Smooth muscle cell of the brain vasculature (primary cell): ENCODE measurements around the gene CRACR2B.

ENCODE experiments used
- DNase-seq: peaks from one replicate; pipeline ENCODE4 v3.0.0-alpha.2; 2012; ENCODE audit warnings: low read depth, low spot score

Gene CRACR2B

DNA sequence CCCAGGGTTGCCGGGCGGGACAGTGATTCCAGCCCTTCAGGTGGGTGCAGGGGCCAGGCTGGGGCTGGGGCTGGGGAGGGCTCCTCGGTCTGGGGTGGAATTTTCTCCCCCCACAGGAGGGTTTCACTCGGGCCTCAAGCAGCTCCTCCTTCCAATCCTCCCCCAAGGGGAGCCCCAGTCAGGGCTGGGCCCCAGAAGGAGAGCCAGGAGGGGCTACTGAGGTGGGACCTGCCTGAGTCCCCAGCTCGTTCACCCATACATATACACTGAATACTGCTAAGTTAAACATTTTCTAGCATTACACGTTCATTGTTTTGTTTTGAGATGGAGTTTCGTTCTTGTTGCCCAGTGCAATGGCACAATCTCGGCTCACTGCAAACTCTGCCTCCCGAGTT, 1.5 kb upstream of the CRACR2B start:
- DNase-seq, result no peak

DNA sequence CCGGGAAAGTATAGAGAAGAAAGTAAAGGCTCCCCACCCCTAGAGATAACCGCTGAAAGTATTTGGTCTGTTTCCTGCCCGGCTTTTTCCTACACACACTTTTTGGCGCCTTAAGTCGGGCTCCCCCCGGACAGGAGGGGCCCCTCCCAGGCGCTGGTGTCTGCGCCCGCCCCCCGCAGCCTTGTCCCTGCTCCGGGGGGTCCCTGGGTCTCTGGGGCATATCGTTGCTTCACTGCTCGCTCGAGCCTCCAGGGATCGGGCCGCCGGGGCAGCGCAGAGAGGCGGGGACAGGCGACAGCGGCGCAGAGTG, 928 bp upstream of the CRACR2B start:
- DNase-seq, result no peak

DNA sequence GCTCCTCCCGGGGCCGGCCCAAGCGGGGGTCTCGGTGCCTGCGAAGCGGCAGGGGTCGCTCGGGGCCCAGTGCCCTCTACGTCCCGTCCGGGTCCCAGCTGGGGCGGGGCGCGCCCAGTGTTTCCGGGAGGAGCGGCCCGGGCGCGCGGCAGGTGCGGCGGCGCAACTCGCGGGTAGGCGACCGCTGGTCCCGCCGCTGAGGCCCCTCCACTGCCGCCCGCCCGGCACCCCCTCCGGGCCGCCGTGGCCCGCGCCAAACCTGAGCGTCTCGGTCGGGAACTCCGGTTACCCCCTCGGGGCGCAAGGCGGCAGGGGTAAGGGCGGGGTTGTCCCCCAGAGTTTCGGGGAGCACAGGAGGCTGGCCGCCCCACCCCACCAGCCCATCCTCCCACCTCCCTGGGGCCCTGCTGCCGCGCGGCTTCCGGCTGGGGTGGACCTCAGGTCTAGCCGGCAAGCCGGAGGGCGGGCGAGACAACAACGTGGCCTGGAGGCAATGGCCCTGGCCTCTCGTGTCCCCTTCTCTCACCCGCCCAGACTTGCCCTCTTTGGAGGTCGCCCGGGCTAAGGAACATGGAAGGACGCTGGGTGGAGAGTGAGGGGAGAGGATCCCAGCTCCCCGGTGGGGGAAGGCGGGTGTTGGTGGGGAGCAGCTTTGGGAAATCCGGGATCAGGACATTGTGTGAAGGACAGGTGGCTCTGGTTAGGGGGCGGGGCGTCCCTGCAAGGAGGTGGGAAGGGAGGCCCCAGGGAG, 398 bp upstream of the CRACR2B start:
- DNase-seq, result no peak

DNA sequence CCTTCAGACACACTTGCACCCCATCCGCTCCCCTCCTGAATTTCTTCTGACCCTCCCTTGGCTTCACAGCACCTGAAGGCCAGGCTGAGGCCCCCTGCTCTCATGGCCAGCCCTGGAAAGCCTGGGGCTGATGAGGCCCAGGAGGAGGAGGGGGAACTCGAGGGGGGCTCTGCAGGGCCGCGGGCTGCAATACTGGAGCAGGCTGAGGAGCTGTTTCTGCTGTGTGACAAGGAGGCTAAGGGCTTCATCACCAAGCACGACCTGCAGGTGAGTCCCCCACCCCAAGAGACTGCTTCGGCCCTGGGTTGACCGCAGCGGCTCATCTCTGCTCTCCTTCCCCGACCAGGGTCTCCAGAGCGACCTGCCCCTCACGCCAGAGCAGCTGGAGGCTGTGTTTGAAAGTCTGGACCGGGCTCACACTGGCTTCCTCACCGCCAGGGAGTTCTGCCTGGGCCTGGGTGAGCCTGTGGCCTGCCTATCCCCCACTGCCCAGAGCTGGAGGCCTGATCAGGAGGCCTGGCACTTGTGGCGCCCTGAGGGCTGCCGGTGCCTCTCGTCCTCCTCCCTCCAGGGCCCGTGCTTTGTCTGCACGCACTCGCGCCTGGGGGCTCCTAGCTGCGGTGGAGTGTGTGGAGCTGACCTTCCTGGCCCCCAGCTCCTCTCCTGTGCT, 922 bp downstream of the CRACR2B start:
- no peak for DNase-seq

DNA sequence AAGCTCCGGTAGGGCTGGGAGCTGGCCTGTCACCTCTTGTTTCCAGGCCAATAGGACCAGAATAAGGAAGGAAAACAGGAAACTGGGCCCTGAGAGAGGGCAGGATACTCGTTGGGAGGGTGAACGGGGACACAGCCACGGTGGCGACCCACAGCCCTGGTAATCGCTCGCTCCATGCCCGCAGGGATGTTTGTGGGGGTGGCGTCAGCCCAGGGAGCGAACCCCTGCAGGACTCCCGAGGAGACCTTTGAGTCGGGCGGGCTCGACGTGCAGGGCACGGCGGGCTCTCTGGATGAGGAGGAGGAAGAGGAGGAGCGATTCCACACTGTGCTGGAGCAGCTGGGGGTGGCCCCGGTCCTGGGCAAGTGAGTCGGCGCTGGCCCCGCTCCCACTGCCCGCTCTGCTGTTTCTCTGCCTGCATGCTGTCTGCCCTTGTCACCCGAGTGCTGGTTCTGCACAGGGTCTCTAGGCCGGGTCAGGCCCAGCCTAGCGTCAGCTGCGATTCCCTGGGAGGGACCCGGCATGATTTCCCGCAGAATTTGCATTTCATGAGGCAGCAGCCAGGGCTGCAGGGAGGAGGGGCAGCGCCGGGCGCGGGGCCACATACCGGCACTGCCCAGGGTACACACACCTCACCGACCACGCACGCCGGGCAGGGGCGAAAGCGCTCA, 1.6 kb downstream of the CRACR2B start:
- DNase-seq, result no peak

DNA sequence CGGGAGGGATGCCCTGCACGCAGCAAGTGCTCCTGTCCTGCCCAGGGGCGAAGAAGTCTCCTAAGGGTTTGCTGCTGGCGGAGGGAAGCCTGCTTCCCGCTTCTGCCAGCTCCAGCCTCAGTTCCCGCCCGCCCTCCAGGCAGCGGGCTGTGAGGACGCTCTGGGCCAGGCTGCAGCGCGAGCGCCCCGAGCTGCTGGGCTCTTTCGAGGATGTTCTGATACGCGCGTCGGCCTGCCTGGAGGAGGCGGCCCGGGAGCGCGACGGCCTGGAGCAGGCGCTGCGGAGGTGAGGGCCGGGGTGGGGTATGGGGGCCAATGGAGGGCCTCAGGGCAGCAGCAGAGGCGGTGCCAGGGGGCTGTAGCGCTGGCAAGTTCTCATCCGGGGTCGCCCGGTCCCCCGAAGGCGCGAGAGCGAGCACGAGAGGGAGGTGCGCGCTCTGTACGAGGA, 2.2 kb downstream of the CRACR2B start:
- DNase-seq, result no peak

DNA sequence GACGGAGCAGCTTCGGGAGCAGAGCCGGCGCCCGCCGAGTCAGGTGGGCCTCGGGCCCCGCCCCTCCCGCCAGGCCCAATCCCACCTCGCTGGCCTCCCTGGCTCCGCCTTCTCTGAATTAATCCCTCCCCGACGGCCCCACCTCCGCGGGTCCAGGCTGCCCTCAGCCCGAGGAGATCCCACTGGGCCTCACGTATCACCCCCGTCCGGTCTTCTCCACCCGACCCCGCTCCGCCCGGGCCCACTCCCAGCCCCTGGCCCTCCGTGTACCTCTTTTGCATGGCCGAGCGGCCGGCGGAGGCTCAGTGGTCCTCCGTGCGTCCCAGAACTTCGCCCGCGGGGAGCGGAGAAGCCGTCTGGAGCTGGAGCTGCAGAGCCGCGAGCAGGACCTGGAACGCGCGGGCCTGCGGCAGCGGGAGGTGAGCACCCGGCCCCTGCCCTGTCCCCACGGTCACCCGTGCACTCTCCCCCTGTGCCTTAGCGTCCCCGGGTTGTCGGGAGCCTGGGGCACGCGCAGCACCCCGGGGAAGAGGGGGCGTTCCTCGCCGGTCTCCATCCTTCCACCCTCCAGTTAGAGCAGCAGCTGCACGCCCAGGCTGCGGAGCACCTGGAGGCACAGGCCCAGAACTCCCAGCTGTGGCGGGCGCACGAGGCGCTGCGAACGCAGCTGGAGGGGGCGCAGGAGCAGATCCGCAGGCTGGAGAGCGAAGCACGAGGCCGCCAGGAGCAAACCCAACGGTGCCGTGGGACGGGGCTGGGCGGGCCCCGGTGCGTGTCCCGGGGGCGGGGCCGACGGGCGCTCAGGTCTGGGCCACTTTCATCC, 2.8 kb downstream of the CRACR2B start:
- DNase-seq, result no peak

DNA sequence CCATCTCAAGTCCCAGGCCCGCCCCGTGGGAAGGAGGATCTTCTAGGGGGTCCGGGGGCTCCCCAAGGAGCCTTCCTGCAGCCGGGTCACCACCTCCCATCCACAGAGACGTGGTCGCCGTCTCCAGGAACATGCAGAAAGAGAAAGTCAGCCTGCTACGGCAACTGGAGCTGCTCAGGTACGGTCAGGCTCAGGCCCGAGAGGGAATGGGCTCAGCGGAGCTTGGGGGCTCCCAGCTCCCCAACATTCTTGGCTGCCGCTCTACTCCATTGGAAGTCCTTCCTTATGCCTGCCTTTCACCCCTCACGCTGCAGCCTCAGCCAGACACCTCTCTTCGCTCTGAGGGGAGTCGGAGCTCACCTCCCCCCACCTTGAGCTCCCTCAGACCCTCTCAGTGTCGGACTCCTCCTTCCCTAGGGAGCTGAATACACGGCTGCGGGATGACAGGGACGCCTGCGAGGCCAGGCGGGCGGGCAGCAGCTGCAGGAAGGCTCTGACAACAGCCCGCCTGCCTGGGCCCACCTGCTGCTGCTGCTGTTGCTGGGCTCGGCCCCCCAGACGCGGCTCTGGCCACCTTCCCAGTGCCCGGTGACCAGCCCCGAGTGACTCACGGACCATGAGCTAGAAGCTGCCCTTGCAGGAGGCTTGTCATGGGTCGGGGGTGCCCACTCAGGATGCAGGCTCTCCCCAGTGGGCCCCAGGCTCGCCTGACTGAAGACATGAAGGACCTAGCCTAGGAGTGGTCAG, 3.6 kb downstream of the CRACR2B start:
- DNase-seq, result no peak

DNA sequence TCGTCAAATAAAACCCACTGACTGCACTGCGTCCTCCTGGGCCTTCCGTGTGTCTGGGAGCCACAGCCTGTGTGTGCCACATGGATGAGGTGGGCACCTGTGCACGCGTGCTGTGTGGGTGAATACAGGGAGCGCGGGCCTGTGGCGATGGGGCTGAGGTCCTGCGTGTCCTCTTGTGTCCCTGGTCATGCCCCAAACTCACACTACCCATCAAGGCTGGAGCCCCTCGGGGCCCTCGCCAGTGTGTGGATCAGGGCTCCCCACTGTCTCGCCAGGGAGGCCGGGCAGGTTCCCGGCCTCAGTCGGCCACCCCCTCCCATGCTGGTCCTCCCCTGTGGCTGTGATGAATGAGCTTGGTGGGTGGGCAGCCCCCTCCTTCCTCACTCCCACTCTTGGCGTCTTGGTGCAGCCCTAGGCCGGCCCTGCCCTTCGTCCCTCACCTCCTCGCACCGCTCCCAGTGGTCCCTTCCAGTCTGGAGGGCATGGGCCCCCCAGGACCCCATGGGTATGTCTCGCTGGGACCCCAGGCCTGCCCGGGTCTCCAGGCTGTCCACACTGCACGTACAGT, 4.3 kb downstream of the CRACR2B start:
- DNase-seq, result no peak

DNA sequence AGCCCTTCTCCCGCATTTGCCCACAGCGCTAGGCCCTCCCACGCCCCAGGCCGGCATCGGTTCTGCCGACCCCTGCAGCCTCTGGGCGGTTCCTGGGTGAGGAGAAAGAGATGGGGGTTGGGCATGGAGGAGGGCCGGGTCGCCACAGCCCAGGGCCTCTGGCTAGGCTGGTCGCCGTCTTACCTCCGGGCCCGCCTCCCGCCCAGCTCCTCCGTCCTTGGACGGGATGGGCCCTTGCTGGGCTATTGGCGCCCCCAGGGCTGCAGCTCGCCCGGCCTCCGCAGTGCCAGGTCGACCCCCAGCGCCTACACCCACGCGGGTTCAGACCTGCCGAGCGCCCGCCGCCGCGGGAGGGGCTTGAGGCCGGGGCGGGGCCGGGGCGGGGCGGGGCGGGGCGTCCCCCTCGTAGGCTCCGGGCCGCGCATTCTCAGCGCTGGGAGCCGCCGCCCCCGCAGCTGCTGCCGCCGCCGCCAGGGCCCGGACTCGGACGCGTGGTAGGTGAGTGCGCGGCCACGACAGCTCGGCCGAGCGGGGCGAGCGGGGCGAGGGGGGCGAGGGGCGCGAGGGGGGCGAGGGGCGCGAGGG, 4.9 kb downstream of the CRACR2B start, which contains the start of gene CD151:
CD151 (plus strand) TSS at position 424 of the 585 bp plus-strand sequence. CDS start 3,118 bp downstream, outside the sequence.
- DNase-seq, result no peak

DNA sequence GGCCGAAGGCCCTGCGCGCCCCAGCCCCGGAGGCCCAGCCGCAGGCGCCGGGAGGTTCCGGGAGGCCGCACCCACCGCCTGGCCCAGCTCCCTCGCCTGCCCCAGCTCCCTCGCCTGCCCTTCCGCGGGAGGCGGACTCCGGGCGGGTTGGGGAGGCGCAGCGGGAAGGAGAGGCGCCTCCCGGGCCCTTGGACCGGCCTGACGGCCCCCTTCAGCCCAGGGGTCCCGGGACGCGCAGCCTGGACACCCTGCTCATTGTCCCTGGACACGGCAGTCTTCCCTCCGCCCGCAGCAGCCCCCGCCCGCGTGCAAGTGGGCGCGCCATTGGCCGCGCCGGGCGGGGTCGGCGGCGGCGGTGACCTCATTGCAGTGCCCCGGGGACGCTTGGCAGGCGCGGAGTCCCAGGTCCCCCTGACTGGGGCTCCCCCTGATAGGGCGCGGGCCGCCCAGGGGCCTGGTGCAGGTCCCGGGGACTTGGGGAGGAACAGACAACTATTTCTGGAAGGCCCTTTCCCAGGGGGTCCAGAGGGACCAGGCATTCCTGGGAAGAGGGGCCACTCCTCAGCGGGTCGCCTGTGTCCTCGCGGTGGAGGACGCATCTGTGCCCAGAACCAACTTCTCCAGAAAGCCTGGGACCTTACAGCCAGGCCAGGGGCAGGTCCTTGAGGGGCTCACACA, 5.5 kb downstream of the CRACR2B start:
- DNase-seq, result no peak

DNA sequence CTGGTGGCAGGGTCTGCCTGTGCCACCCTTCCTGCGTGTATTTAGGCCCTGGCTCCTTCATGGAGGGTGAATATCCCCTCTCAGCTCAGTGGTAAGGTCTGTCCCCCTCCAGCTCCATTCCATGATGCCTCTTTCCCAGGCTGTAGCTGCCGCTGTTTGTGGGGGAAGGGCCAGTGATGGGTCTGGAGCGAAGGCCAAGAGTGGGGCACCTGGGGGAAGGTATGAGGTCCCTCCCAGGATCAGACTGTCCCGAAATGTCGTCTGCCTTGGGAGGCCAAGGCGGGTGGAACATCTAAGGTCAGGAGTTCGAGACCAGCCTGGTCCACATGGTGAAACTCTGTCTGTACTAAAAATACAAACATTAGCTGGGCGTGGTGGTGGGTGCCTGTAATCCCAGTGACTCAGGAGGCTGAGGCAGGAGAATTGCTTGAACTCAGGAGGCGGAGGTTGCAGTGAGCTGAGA, 6.2 kb downstream of the CRACR2B start:
- no peak for DNase-seq

DNA sequence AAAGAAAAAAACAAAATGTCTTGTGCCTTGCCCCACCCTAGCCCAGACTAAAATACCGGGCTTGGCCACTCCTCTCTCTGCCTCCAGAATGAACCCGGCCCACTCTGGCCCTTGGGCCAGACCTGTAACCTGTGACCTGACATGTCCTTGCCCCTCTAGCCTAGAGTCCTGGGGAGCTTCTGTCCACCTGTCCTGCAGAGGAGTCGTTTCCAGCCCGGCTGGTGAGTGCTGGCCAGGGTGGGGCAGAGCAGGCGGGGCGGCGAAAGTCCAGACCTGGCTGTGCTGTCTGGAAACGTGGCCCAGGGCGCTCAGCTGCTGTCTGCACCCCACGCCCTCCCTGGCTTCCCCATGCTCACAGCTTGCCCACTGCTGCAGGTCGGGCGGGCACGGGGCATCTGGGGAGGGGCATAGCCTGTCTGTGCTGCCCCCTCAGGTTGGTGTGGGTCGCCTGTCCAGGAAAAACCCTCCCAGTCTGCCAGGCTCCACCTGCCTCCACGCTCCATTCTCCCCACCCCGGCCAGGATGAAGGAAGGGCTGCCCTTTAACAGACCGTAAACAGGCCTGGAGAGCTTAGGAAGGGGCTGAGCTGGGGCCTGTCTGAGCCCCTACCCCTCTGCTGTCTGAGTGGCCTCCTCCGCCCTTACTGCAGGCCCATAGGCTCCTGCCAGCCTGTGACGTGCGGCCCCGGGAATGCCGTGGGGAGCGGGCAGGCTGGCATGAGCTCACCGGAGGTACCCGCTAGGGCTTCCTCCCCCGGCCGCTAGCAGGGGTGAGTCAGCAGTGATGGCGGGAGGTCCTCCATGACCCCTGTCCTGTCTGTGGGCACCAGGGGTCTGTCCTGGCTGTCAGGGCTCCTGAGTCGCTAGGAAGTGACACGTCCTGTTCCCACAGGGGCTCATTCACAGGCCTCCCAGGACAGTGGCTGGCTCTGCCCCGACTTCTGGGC, 6.9 kb downstream of the CRACR2B start:
- DNase-seq, result no peak

DNA sequence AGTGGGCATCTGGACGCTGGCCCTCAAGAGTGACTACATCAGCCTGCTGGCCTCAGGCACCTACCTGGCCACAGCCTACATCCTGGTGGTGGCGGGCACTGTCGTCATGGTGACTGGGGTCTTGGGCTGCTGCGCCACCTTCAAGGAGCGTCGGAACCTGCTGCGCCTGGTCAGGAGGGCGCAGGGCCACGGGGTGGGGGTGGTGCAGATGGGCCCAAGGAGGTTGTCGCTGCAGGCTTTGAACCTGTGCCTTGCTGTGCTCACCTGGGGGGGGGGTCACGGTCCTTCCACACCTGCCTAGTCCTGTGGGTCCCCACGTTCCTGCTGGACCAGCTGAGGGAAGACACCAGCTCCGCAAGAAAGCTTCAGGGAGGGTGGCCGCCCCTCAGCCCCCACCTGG, 8.6 kb downstream of the CRACR2B start:
- DNase-seq, result no peak

DNA sequence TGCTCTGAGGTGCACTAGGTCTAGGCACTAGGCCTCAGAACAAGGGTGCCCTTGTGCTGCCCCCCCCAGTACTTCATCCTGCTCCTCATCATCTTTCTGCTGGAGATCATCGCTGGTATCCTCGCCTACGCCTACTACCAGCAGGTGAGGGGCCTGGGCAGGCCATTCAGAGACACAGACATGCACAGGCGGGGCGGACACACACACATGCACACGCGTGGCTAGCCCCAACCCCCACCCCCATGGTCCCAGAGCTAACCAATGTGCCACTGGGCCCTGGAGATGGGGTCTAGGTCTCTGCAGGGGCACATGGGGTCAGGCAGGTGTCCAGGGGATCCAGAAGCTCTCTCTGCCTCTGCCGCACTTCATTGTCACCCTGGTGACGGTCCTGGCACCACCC, 9.0 kb downstream of the CRACR2B start:
- DNase-seq, result no peak

DNA sequence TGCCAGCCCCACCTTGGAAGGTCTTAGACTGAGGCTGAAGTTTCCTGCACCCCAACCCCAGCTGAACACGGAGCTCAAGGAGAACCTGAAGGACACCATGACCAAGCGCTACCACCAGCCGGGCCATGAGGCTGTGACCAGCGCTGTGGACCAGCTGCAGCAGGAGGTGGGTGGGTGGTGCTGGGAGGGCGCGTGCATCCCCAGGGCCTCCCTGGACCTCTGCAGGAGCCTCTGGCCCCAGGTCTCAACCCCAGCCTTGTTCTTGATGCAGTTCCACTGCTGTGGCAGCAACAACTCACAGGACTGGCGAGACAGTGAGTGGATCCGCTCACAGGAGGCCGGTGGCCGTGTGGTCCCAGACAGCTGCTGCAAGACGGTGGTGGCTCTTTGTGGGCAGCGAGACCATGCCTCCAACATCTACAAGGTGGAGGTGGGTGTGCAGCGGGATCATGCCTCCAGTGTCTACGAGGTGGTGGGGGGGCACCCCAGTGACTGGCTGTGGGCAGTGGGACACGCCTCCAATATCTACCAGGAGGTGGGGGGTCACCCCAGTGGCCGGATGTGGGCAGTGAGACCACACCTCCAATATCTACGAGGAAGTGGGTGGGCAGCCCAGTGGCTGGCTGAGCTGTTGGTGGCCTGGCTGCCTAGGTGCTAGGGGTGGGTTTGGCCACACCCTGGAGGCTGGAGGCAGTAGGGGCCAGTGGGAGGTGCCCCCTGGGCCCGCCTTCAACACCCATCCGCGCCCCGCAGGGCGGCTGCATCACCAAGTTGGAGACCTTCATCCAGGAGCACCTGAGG, 9.7 kb downstream of the CRACR2B start:
- no peak for DNase-seq

DNA sequence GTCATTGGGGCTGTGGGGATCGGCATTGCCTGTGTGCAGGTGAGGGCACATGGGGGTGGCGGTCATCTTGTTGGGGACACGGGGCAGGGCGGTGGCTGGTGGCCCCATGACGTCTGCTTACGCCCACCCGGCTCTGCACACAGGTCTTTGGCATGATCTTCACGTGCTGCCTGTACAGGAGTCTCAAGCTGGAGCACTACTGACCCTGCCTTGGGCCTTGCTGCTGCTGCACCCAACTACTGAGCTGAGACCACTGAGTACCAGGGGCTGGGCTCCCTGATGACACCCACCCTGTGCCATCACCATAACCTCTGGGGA, 10.2 kb downstream of the CRACR2B start:
- DNase-seq, result no peak
